ENCODE results near the gene FETUB.

The FETUB gene

DNA sequence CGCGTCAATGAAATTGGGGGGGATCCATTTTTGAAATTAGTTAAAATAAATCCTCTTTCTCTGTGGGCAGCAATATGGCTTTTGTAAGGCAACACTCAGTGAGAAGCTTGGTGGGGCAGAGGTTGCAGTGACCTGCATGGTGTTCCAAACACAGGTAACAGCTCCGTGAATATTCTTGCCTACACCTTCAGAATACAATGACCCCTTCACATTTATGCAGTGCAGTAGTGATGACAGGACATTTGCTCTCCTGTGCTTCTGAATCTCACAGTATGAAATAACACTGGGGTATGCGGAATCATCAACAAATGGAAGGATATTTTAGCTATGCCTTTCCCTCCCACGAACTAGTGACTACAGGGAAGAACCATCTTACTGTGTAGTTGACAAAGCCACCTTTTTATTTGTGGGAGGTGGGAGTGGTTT is 20.4 kb upstream of the FETUB start:
- TF ChIP-seq GATA3 (IDR thresholded peaks at IDR 0.05; ENCODE audit: low read depth, low read length) (no peak), GATA2 (IDR thresholded peaks at IDR 0.05; ENCODE audit: low read depth, low read length) (no peak)

DNA sequence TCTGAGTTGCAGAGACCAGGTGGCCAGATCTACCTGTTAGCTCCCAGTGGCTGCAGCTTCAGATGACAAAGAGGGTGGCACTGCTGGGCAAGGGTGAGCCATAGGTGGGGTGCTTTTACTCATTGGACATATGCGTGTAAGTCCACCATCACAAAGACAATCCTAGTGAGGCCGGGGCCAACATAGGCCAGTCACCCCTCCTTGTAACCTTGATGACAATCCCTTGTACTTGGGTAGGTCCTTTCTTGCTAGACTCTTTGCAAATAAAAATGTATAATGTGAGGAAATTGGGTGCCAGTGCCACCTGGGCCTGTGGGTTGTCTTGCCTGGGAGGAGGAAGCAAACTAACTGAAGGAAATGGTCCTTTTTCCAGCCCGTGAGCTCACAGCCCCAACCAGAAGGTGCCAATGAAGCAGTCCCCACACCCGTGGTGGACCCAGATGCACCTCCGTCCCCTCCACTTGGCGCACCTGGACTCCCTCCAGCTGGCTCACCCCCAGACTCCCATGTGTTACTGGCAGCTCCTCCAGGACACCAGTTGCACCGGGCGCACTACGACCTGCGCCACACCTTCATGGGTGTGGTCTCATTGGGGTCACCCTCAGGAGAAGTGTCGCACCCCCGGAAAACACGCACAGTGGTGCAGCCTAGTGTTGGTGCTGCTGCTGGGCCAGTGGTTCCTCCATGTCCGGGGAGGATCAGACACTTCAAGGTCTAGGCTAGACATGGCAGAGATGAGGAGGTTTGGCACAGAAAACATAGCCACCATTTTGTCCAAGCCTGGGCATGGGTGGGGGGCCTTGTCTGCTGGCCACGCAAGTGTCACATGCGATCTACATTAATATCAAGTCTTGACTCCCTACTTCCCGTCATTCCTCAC is 19.7 kb upstream of the FETUB start:
- no peak for TF ChIP-seq GATA2 (IDR thresholded peaks at IDR 0.05; ENCODE audit: low read depth, low read length)
- no peak for TF ChIP-seq GATA3 (IDR thresholded peaks at IDR 0.05; ENCODE audit: low read depth, low read length)

DNA sequence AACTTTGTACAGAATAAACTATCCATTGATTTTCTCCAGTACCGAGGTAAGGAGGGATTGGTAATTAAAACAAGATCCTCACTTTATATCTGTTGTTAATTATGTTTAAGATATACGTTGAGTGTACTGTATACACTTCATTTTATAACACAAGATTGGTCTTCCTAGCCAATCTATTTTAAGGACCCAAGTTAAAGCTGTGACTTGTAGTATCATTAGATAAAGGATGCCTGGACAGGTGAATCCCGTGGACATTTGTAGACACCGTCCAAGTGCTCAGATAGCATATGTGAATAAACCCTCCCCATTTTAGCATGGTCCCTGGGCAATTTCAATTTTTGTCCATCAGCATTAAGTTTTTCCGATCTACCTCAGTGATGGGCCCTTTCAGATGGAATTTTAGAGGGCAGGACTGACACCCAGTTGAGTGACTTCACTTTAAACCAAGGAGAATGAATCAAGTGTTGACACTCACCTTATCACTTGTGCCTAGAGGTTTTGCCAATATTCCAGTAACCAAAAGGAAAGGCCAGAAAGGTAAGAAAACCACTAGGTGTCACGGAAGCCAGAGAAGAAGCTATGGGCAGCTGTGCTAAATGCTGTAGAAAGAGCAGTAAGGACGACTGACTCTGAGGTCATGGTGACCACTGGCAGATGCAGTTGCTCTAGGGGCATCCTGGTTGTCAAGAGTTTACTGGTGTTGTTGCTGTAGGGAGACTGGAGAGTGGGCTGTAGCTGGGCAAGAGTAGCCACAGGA is 18.1 kb upstream of the FETUB start:
- TF ChIP-seq GATA2 (IDR thresholded peaks at IDR 0.05; ENCODE audit: low read depth, low read length) (no peak), GATA3 (IDR thresholded peaks at IDR 0.05; ENCODE audit: low read depth, low read length) (no peak)

DNA sequence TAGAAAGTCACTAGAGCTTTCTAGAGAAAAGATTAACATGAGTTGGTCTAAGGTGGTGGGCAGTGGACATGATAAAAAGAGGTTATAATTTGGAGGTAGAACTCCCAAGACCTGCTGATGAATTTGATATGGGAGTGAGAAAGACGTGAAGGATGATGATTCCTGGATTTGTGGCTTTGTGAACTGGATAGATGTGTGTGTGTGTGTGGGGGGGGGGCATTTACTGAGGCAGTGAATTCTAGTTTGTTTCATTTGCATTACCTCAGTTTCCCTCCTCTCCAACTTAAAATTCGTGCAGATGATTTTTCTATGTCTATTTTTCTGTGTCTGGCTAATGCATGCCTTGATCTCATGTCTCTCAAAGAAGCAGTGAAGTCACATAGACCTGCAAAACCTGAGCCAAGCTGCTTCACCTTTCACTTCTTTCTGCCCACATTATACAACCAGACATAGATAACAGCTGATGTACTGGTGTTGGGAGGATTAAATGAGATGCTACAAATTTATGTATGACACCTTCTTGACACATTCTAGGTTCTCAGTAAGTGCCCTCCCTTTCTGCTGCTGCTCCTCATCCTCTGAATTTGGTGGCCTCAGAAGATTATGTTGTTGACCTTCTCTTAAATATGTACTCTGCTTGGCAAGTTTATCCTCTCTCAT is 17.4 kb upstream of the FETUB start:
- TF ChIP-seq GATA2 (IDR thresholded peaks at IDR 0.05; ENCODE audit: low read depth, low read length), result no peak
- TF ChIP-seq GATA3 (IDR thresholded peaks at IDR 0.05; ENCODE audit: low read depth, low read length), result no peak

DNA sequence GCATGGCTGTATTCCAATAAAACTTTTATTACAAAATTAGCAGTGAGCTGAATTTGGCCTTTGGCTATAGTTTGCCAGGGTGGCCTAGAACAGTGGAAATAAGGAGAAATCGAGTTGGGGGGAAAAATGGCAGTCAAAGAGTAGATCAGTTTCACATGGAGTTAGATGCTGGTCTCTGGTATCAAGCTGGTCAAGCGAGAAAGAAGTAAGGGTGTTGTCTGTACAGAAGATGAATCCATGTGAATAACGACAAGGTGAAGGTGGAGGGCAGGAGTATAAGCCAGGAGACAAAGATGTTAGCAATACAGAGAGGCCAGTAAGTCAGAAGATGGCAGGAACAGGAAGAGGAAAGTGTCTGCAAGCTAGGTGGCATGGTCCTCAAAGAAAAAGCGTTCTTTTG is 15.6 kb upstream of the FETUB start:
- TF ChIP-seq GATA2 (IDR thresholded peaks at IDR 0.05; ENCODE audit: low read depth, low read length) (no peak), GATA3 (IDR thresholded peaks at IDR 0.05; ENCODE audit: low read depth, low read length) (no peak)

DNA sequence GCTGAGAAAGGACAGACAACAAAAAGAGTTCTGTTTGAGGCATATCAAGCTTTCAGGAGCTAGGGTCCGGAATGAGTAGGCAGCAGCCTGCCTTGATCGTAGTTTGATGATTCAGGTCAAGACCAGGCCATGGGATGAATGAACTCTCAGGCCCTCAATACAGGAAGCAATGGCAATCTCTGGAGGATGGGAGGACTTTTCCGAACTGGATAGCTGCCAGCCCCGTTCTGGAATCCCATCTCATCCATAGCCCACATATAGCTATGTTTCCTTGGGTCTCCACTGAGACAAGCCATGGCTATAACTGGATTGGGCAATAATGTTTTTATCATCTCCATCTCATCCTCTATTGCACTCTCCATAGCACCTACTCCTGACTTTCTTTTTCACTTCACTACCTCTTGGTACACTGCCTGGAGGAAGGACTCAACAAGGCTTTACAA is 14.6 kb upstream of the FETUB start:
- TF ChIP-seq GATA3 (IDR thresholded peaks at IDR 0.05; ENCODE audit: low read depth, low read length), result no peak
- TF ChIP-seq GATA2 (IDR thresholded peaks at IDR 0.05; ENCODE audit: low read depth, low read length), result no peak

DNA sequence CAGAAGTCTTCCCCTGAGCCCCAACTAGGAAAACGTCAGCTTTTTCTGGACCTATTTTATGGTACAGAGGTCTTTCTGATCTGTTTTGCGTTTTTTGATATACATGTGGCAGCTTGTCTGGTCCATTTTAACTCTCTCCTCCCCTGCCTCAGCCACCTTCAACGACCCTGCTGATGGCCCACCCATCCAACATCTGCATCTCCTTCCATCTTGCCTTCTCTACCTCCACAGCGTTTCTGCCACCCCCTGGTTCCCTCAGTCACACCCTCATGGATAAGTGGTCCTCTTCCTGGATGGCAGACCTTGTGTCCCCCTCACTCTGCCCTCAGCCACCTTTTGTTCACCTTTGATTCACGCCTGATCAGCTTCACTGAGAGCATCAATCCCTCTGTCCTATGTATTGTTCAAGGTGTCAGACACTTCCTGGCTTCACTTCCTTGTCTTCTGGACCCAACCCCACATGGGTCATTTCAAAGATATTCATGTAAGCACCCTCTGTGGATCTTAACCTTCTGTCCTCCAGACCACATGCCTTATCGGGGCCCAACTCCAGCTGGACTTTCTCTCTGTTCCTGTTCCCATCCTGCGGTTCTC is 13.8 kb upstream of the FETUB start:
- TF ChIP-seq GATA3 (IDR thresholded peaks at IDR 0.05; ENCODE audit: low read depth, low read length), result no peak
- TF ChIP-seq GATA2 (IDR thresholded peaks at IDR 0.05; ENCODE audit: low read depth, low read length), result no peak

DNA sequence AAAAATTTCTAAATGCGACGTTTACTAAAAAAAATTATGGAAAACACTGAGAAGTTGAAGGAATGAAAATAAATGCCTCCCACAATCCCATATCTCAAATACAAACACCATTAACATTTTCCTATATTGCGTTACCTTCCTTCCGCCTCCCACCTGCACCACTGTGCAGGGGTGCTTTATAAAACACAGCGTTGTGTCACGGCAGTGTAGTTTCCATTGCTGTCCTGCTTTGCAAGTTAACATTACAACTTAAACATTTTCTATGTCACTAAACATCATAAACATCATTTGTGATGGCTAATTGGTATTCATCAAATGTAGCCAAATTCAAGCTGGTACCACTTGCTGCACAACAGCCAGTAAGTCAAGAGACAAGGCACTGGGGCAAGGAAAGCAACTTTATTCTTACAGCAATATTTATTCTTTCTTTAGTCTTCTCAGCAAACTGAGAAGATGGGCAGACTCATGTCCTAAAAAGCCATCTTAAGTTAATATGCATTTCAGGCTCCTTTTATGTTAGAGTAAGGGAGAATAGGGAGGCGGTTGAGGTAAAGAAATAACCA is 12.3 kb upstream of the FETUB start:
- no peak for TF ChIP-seq GATA2 (IDR thresholded peaks at IDR 0.05; ENCODE audit: low read depth, low read length)
- TF ChIP-seq GATA3 (IDR thresholded peaks at IDR 0.05; ENCODE audit: low read depth, low read length), result no peak

DNA sequence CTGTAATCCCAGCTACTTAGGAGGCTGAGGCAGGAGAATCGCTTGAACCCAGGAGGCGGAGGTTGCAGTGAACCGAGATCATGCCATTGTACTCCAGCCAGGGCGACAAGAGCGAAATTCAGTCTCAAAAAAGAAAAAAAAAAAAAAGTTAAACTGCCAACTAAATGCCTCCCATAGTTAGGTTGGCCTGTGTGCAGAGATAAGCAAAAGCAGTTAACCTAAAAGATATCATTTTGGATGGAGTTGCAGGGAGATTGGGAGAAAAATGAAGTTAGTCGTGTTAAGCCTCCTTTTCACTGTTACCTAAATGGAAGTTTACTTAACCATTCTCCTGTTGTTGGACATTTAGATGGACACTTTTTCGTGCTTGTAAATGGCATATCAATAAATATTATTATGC is 11.4 kb upstream of the FETUB start:
- TF ChIP-seq GATA3 (IDR thresholded peaks at IDR 0.05; ENCODE audit: low read depth, low read length) (no peak), GATA2 (IDR thresholded peaks at IDR 0.05; ENCODE audit: low read depth, low read length) (no peak)

DNA sequence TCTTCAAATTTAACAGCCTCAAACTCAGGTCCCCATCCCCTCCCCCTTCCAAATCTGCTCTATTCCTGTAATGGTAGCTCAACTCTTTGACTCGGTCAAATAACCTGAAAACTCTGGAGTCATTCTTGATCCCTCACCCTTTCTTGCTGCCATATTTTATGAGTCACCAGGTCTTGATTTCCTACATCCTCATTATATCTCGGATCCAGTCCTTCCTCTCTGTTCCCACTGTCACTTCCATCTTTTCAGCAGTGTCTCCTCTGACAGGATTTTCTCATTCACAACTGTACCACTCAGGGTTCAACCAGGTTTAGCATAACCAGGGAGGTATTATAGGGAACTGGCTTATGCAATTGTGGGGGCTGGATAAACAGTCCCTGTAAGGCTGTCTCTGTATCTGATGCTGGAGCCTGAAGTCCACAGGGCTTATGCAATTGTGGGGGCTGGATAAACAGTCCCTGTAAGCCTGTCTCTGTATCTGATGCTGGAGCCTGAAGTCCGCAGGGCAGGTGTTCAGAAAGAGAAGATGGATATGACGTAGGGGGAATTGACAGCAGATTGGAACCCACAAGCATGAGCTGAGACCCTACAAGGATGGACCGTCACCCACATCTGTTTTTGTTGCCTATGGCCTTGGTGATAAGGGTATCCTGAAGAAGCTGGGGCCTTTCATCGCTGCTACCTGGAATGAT is 9.1 kb upstream of the FETUB start:
- TF ChIP-seq GATA2 (IDR thresholded peaks at IDR 0.05; ENCODE audit: low read depth, low read length), result no peak
- no peak for TF ChIP-seq GATA3 (IDR thresholded peaks at IDR 0.05; ENCODE audit: low read depth, low read length)

DNA sequence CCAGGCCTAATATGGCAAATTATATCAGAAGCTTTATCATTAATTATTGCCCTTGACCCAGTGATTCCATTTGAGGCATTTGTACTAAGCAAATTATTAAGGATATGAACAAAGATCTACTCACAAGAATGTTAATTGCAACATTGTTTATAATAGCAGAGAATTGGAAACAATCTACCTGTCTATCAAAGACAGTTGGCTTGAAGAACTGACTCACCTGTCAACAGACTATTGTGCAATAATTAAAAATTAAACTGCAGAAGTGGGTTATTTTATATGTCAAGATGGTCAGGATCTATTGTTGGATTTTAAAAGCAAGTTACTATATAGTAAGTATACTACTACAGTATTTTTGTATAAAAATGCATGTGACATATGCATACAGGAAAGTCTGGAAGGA is 6.7 kb upstream of the FETUB start:
- no peak for TF ChIP-seq GATA2 (IDR thresholded peaks at IDR 0.05; ENCODE audit: low read depth, low read length)
- no peak for TF ChIP-seq GATA3 (IDR thresholded peaks at IDR 0.05; ENCODE audit: low read depth, low read length)

DNA sequence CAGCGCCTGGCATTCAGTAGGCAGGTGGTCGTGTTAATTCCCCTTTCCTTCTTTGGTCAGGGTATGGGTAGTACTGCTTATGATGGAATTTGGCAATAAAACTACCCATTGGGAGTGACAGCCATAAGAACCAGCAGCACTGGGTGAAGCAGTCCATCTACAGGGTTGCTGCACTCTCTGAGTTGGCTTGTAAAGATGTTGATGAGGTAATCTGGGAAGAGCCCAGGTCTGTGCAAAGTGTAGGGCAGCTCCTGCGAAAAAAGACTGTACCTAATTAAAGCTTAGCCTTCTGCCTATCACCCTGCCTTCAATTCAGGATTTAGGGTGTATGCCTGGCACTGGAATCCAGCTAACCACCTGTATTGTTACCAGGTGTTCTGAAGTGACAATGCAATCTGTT is 4.7 kb upstream of the FETUB start:
- no peak for TF ChIP-seq GATA3 (IDR thresholded peaks at IDR 0.05; ENCODE audit: low read depth, low read length)
- TF ChIP-seq GATA2 (IDR thresholded peaks at IDR 0.05; ENCODE audit: low read depth, low read length), result no peak

DNA sequence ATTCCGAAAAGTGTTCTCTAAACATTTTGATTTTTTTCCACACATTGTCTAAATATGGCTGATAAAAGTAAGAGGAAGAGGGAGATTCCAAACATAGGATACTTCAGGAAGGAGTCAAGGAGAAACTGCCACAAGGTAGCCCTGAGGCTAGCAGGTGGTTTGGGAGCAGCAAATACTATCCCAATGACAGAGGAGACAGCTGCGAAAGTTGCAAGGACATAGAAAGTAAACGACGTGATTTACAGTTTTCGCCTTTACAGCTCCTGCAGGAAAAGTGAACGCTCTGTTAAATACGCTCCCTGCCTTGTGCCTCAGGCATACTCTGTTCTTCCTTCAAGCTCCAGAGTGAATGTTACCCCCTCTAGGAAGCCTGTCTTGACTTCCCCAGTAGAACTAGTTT is 3.7 kb upstream of the FETUB start:
- TF ChIP-seq GATA2 (IDR thresholded peaks at IDR 0.05; ENCODE audit: low read depth, low read length), result no peak
- TF ChIP-seq GATA3 (IDR thresholded peaks at IDR 0.05; ENCODE audit: low read depth, low read length), result no peak
